Measurements from ENCODE around the gene AACS.

DNA sequence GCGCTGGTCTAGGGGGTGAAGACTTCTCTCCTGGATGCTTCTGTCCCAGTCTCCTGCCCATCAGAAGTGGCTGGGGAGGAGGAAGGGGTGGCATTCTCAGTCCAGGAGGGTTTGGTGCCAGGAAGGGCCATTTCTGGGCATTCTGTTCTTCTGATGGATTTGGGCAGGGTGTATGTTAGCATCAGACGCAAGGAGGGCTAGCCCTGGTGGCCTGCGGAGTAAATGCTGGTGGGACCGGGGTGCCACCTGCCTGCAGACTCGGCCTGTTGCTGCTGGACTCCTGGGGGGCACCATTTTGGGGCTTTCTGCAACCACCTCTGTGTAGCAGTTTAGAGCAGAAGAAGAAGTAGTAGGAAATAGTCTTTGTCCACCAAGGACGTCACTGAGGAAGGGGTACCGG lies 31.7 kb downstream of the AACS start:
- TF ChIP-seq, protein P1, sequence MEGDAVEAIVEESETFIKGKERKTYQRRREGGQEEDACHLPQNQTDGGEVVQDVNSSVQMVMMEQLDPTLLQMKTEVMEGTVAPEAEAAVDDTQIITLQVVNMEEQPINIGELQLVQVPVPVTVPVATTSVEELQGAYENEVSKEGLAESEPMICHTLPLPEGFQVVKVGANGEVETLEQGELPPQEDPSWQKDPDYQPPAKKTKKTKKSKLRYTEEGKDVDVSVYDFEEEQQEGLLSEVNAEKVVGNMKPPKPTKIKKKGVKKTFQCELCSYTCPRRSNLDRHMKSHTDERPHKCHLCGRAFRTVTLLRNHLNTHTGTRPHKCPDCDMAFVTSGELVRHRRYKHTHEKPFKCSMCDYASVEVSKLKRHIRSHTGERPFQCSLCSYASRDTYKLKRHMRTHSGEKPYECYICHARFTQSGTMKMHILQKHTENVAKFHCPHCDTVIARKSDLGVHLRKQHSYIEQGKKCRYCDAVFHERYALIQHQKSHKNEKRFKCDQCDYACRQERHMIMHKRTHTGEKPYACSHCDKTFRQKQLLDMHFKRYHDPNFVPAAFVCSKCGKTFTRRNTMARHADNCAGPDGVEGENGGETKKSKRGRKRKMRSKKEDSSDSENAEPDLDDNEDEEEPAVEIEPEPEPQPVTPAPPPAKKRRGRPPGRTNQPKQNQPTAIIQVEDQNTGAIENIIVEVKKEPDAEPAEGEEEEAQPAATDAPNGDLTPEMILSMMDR (IDR thresholded peaks at IDR 0.05; ENCODE audit: low read depth, low read length, missing input control), result no peak
- TF ChIP-seq, protein P2, sequence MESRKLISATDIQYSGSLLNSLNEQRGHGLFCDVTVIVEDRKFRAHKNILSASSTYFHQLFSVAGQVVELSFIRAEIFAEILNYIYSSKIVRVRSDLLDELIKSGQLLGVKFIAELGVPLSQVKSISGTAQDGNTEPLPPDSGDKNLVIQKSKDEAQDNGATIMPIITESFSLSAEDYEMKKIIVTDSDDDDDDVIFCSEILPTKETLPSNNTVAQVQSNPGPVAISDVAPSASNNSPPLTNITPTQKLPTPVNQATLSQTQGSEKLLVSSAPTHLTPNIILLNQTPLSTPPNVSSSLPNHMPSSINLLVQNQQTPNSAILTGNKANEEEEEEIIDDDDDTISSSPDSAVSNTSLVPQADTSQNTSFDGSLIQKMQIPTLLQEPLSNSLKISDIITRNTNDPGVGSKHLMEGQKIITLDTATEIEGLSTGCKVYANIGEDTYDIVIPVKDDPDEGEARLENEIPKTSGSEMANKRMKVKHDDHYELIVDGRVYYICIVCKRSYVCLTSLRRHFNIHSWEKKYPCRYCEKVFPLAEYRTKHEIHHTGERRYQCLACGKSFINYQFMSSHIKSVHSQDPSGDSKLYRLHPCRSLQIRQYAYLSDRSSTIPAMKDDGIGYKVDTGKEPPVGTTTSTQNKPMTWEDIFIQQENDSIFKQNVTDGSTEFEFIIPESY (IDR thresholded peaks at IDR 0.05), result no peak
- TF ChIP-seq GABPA (IDR thresholded peaks at IDR 0.05 in 1 of 2, conservative IDR thresholded peaks at IDR 0.05 in 1 of 2), result no peak
- no peak for TF ChIP-seq SP1 (IDR thresholded peaks at IDR 0.05)
- TF ChIP-seq TAF1 (conservative IDR thresholded peaks at IDR 0.05), result no peak
- TF ChIP-seq JUND (IDR thresholded peaks at IDR 0.05), result no peak
- no peak for TF ChIP-seq RAD21 (IDR thresholded peaks at IDR 0.05)
